ENCODE data around the gene SRMS. TPM values are rescaled to one million over a fixed set of nuclear protein-coding genes. Genes with fewer than 3 reads are reported as not detected.

Gene SRMS
- total RNA-seq, 1 donor from 2014 or later, result not detected

DNA sequence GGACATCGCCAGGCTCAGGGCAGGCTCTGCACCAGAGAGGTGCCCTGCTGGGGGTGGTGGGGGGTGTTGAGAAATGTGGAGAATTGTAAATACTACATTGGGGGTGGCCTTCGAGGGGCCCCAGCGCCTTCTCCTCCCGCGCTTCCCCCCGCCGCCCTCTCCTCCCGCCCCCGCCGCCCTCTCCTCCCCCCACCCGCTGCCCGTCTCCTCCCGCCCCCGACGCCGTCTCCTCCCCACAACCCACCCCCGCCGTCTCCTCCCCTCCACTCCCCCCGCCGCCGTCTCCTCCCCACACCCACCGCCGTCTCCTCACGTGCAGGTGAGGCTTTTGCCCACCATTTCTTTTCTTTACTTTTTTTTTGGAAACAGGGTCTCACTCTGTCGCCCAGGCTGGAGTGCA lies 1.5 kb upstream of the SRMS start:
- Histone ChIP-seq H3K36me3 (no peaks in the 10 kb centered on the region), H3K9me3 (no peaks in the 10 kb centered on the region), H3K27ac (no peak overlapping the region), H3K27me3 (peaks cover 5% of the 10 kb centered on the region), H3K4me1 (peaks cover 17% of the 10 kb centered on the region), H3K4me3 (no peak overlapping the region)
- no peak for TF ChIP-seq POLR2AphosphoS5 (IDR thresholded peaks at IDR 0.05; ENCODE audit: insufficient read depth in 1 of 2, low read depth in 1 of 2)
- TF ChIP-seq POLR2A (IDR thresholded peaks at IDR 0.05), result no peak
- TF ChIP-seq, protein P1, sequence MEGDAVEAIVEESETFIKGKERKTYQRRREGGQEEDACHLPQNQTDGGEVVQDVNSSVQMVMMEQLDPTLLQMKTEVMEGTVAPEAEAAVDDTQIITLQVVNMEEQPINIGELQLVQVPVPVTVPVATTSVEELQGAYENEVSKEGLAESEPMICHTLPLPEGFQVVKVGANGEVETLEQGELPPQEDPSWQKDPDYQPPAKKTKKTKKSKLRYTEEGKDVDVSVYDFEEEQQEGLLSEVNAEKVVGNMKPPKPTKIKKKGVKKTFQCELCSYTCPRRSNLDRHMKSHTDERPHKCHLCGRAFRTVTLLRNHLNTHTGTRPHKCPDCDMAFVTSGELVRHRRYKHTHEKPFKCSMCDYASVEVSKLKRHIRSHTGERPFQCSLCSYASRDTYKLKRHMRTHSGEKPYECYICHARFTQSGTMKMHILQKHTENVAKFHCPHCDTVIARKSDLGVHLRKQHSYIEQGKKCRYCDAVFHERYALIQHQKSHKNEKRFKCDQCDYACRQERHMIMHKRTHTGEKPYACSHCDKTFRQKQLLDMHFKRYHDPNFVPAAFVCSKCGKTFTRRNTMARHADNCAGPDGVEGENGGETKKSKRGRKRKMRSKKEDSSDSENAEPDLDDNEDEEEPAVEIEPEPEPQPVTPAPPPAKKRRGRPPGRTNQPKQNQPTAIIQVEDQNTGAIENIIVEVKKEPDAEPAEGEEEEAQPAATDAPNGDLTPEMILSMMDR (IDR thresholded peaks at IDR 0.05), result no peak
- intact Hi-C loops (cut with DNase I), result no loop called here
- no peak for DNase-seq (ENCODE audit: extremely low spot score in 2 of 2)

DNA sequence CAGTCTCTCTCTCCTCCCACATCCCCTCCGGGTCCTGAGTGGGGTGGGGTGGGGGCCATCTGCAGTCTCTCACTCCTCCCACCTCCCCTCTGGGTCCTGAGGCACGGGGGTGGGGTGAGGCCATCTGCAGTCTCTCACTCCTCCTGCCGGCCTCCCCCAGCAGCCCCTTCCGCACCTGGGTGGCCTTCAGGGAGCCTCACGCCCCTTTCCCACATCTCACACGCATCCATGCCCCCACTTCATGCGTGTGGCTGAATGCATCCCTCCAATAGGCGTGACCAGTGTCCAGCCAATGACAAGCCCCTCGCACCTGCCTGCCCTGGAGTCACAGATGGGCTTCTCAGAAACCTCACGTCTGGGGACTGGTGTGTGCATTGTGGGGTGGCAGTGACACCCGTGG lies 993 bp upstream of the SRMS start:
- TF ChIP-seq POLR2AphosphoS5 (IDR thresholded peaks at IDR 0.05; ENCODE audit: insufficient read depth in 1 of 2, low read depth in 1 of 2), result no peak
- no peak for TF ChIP-seq POLR2A (IDR thresholded peaks at IDR 0.05)
- TF ChIP-seq, protein P1 (IDR thresholded peaks at IDR 0.05), result no peak
- Histone ChIP-seq H3K9me3 (no peaks in the 10 kb centered on the region), H3K4me1 (peaks cover 13% of the 10 kb centered on the region), H3K4me3 (no peak overlapping the region), H3K27ac (no peak overlapping the region), H3K36me3 (no peaks in the 10 kb centered on the region), H3K27me3 (peaks cover 5% of the 10 kb centered on the region)
- no peak for DNase-seq (ENCODE audit: extremely low spot score in 2 of 2)
- intact Hi-C loops (cut with DNase I), result no loop called here

DNA sequence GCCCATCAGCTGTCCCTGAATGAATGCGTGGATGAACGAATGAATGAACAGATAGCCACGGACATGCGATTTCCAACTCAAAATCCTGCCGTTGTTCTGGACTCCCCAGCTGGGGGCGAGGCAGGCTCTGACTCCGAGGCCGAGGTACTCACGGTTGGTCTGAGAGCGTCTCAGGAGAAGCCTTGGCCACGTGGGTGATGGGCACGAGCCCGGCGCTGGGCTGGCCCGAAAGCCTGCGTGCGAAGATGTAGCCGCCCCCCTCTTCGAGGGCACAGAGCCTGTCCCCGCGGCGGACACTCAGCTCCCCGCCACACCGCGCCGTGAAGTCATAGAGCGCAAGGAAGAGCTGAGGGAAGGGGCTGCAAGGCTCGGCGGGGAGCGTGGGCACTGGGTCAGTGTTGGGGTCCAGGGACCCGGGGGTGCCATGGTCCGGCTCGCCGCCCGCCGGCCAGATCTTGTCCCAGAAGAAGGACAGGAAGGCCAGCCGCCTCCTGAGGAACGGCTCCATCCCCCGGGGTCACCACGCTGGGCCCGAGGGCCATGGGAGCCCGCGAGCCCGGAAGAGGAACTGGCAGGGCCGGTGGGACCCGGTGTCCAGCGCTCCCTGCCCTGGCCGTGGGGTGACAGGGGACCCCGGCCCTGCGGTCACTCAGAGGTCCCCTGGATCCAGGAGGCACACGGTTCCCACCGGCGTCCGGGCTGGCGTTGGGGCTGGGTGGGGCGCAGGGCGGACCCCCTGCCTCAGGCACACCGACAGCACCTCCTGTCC lies 409 bp downstream of the SRMS start:
- intact Hi-C loops (cut with DNase I), result no loop called here
- no peak for TF ChIP-seq POLR2A (IDR thresholded peaks at IDR 0.05)
- TF ChIP-seq, protein P1 (IDR thresholded peaks at IDR 0.05), result no peak
- TF ChIP-seq POLR2AphosphoS5 (IDR thresholded peaks at IDR 0.05; ENCODE audit: insufficient read depth in 1 of 2, low read depth in 1 of 2), result no peak
- H3K27me3 ChIP-seq, result peaks cover 5% of the 10 kb centered on the region

DNA sequence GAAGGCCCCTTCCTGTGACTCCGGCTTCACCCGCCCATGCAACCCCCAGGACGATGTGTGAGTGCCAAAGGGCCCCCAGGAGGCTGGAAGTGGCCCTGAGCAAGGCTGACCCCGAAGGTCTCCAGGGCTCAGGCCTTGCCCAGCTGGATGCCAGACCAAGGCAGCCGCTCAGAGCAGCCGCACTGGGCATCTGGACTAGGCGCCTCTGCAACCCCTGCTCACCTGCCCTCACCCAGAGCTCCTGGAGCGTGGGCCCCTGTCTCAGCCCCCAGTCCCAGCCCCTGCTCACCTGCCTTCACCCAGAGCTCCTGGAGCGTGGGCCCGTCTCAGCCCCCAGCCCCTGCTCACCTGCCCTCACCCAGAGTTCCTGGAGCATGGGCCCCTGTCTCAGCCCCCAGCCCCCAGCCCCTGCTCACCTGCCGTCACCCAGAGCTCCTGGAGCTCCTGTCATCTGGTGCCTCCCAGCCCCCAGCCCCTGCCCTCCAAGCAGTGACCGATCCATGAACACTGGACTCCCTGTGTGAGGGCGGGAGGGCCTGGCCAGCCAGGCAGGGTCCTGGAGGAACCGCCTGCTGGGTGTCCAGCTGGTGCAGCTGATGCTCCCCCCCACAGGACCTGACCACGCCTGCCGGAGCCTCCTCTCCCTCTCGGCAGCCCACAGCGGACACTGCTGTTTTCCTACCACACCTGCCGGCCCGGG lies 1.1 kb downstream of the SRMS start:
- peaks cover 5% of the 10 kb centered on the region for H3K27me3 ChIP-seq
- H3K4me3 ChIP-seq, result no peak overlapping the region
- TF ChIP-seq, protein P1 (IDR thresholded peaks at IDR 0.05), result no peak
- no peak for TF ChIP-seq POLR2A (IDR thresholded peaks at IDR 0.05)
- TF ChIP-seq POLR2AphosphoS5 (IDR thresholded peaks at IDR 0.05; ENCODE audit: insufficient read depth in 1 of 2, low read depth in 1 of 2), result no peak
- H3K27ac ChIP-seq, result no peak overlapping the region
- H3K9me3 ChIP-seq, result no peaks in the 10 kb centered on the region
- intact Hi-C loops (cut with DNase I), result no loop called here
- no peaks in the 10 kb centered on the region for H3K4me1 ChIP-seq
- DNase-seq (ENCODE audit: extremely low spot score in 2 of 2), result no peak
- H3K36me3 ChIP-seq, result no peaks in the 10 kb centered on the region

More for the DNA sequence above, 409 bp downstream of the SRMS start:
- Histone ChIP-seq H3K27ac (no peak overlapping the region), H3K4me3 (no peak overlapping the region), H3K9me3 (no peaks in the 10 kb centered on the region), H3K36me3 (no peaks in the 10 kb centered on the region), H3K4me1 (no peaks in the 10 kb centered on the region)
- DNase-seq (ENCODE audit: extremely low spot score in 2 of 2), result no peak

DNA sequence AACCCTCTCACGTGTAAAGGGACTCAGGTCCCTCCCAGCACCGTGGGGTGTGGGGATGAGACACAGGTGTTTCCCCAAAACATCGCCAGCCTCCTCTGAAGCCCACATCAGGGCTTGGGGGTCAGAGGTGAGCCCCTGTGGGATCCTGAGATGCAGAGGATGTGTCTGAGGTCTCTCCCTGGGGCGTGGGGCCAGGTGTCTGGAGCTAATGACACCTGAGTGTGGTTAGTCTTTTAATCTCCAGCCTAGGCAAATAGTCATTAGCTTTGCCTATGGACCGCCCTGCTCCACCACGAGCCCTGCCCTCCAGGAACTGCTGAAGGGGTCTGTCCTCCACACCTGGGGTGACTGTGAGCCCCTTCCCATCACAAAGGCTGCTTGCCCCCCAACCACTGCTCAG lies 1.7 kb downstream of the SRMS start:
- no peak for DNase-seq (ENCODE audit: extremely low spot score in 2 of 2)
- Histone ChIP-seq H3K27me3 (peaks cover 5% of the 10 kb centered on the region), H3K27ac (no peak overlapping the region), H3K4me1 (no peaks in the 10 kb centered on the region), H3K4me3 (no peak overlapping the region), H3K36me3 (no peaks in the 10 kb centered on the region), H3K9me3 (no peaks in the 10 kb centered on the region)
- TF ChIP-seq, protein P1 (IDR thresholded peaks at IDR 0.05), result no peak
- TF ChIP-seq POLR2AphosphoS5 (IDR thresholded peaks at IDR 0.05; ENCODE audit: insufficient read depth in 1 of 2, low read depth in 1 of 2), result no peak
- intact Hi-C loops (cut with DNase I), result no loop called here
